ENCODE data around the gene RREB1.

The RREB1 gene

GRCh38 chr6:7132398-7133035, 24.8 kb downstream of the RREB1 start:
- no peak for TF ChIP-seq CTCF (IDR thresholded peaks at IDR 0.05; ENCODE audit: borderline replicate concordance, insufficient read depth, low read depth, low read length)
- H3K4me3 ChIP-seq (ENCODE audit: low read depth, low read length) = no peak overlapping the region

GRCh38 chr6:7134999-7135745, 27.4 kb downstream of the RREB1 start:
- no peak for TF ChIP-seq CTCF (IDR thresholded peaks at IDR 0.05; ENCODE audit: borderline replicate concordance, insufficient read depth, low read depth, low read length)
- H3K4me3 ChIP-seq (ENCODE audit: low read depth, low read length) = no peak overlapping the region

DNA sequence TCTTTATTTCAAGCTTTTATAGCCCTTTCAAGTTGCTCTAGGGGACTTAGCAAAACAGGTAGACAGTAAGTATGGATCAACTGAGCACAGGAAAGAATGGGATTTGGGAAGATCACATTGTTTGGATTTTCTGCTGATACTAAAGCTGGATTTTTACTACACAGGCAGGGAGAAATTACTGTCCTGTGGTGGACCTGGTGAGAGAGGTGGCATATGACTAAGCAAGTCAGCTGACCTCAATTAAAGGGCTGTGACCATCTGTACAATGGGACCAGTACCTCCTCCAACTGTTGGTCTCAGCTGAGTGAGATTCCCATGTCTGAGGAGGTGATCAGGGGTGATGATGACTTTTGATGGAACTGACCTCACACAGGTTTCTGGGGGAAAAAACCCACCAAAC, 28.0 kb downstream of the RREB1 start:
- TF ChIP-seq CTCF (IDR thresholded peaks at IDR 0.05; ENCODE audit: borderline replicate concordance, insufficient read depth, low read depth, low read length) = no peak
- no peak overlapping the region for H3K4me3 ChIP-seq (ENCODE audit: low read depth, low read length)

- no peak for TF ChIP-seq CTCF (IDR thresholded peaks at IDR 0.05; ENCODE audit: borderline replicate concordance, insufficient read depth, low read depth, low read length)
- H3K4me3 ChIP-seq (ENCODE audit: low read depth, low read length) = no peak overlapping the region
Observed at GRCh38 chr6:7136859-7137334, 29.1 kb downstream of the RREB1 start.

DNA sequence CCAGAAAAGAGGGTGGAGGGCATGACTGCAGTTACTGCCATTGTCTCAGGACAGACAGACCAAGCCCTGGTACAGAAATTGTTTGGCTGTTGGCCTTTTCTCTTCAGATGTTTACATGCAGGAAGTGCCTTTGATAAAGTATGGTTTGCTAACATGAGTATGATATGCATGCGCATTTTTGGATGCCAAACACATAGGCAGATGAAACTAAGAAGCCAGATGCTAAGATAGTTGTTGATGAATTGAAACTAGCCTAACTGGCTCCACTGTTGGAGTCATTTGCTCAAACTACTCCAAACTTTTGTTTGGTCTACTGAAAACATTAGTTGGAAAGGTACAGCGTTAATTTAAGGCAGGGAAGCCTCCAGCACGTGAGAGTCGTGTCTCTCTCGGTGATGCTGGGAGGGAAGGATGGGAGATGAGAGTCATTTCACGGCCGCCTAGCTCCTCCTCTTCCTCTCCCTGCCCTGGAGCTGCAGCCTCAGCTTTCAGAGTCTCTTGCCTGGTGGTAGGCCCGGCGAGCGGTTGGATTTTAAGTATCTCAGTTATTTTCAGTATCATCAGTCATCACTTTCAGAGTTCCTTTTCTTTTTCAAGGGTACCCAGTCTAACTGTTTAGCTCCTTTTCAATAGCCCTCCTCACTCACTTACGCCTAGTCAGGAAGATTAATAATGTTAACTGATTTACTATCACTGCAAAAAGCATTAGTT, 29.7 kb downstream of the RREB1 start:
- no peak overlapping the region for H3K4me3 ChIP-seq (ENCODE audit: low read depth, low read length)
- TF ChIP-seq CTCF (IDR thresholded peaks at IDR 0.05; ENCODE audit: borderline replicate concordance, insufficient read depth, low read depth, low read length) = no peak

DNA sequence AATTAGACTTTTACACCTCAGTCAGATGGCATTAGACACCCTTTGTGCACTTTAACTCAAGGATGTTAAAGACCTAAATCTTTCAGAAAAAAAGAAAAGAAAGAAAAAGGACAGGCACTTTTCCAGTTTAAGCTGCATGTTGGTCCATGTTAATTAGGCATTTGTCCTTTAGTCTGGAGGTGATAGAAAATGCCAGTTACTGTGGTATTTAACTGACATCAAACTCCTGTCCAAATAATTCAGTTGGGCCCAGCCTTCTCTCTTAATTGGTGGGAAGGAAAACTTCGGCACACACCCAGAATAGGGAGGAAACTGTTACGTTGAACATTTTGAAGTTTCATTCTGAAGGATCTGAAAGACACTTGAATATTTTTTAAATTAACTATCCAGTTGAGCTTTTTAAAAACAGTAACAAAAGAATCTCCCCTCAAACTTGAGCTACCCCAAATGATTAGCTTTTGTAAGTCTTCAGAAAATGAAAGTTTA, 30.3 kb downstream of the RREB1 start:
- H3K4me3 ChIP-seq (ENCODE audit: low read depth, low read length) = no peak overlapping the region
- no peak for TF ChIP-seq CTCF (IDR thresholded peaks at IDR 0.05; ENCODE audit: borderline replicate concordance, insufficient read depth, low read depth, low read length)
